H9 (cell line): ENCODE data around the gene LRCH4. TPM values are rescaled to one million over a fixed set of nuclear protein-coding genes. Genes with fewer than 3 reads are reported as not detected.

ENCODE experiments used
- DNase-seq: peaks from one replicate; pipeline ENCODE4 v3.0.0-alpha.2; 2017
- H2AFZ ChIP-seq: one replicate; pipeline ENCODE4 v1.6.1; 2013; ENCODE audit warnings: mild to moderate bottlenecking, low read length, control low read depth, moderate library complexity
- H2AK5ac ChIP-seq: 2 replicates; pipeline ENCODE4 v1.6.1; 2013; ENCODE audit warnings: low read length, control low read depth, mixed read lengths; ENCODE audit not compliant: insufficient read length
- H2BK120ac ChIP-seq: one replicate; pipeline ENCODE4 v1.6.1; 2013; ENCODE audit warnings: low read depth, mild to moderate bottlenecking, low read length, control low read depth, inconsistent platforms; ENCODE audit not compliant: poor library complexity, severe bottlenecking
- H2BK12ac ChIP-seq: 2 replicates; pipeline ENCODE4 v1.6.1; 2013; ENCODE audit warnings: low read length, control low read depth, mixed read lengths, low read depth; ENCODE audit not compliant: insufficient read length
- H2BK15ac ChIP-seq: 2 replicates; pipeline ENCODE4 v1.6.1; 2013; ENCODE audit warnings: low read depth, low read length, control low read depth
- H2BK20ac ChIP-seq: one replicate; pipeline ENCODE4 v1.6.1; 2013; ENCODE audit warnings: low read depth, mild to moderate bottlenecking, low read length, control low read depth, inconsistent platforms; ENCODE audit not compliant: poor library complexity, severe bottlenecking
- H2BK5ac ChIP-seq: 2 replicates; pipeline ENCODE4 v1.6.1; 2013; ENCODE audit warnings: low read length, control low read depth, mixed read lengths; ENCODE audit not compliant: insufficient read length
- H3K14ac ChIP-seq: 2 replicates; pipeline ENCODE4 v1.6.1; 2013; ENCODE audit warnings: low read length, control low read depth; ENCODE audit not compliant: insufficient read depth
- H3K18ac ChIP-seq: 2 replicates; pipeline ENCODE4 v1.6.1; 2013; ENCODE audit warnings: low read depth, mild to moderate bottlenecking, mixed read lengths, low read length, control low read depth; ENCODE audit not compliant: insufficient read length
- H3K23ac ChIP-seq: 2 replicates; pipeline ENCODE4 v1.6.1; 2013; ENCODE audit warnings: low read length, control low read depth, mixed read lengths, low read depth; ENCODE audit not compliant: insufficient read length
- H3K23me2 ChIP-seq: 2 replicates; pipeline ENCODE4 v1.6.1; 2013; ENCODE audit warnings: low read depth, mild to moderate bottlenecking, mixed read lengths, low read length, control low read depth; ENCODE audit not compliant: insufficient read length, poor library complexity, severe bottlenecking
- H3K27ac ChIP-seq: 2 replicates; pipeline ENCODE4 v1.5.1; 2013; ENCODE audit warnings: low read length, control low read depth, mixed read lengths, low read depth; ENCODE audit not compliant: insufficient read length
- H3K27me3 ChIP-seq: 2 replicates; pipeline ENCODE4 v1.6.1; 2013; ENCODE audit warnings: low read length, control low read depth, inconsistent platforms; ENCODE audit not compliant: insufficient read depth
- H3K4ac ChIP-seq: 2 replicates; pipeline ENCODE4 v1.6.1; 2013; ENCODE audit warnings: low read depth, mild to moderate bottlenecking, control low read depth, inconsistent platforms, low read length, moderate library complexity
- H3K4me1 ChIP-seq: 2 replicates; pipeline ENCODE4 v1.6.1; 2013; ENCODE audit warnings: low read length, control low read depth, inconsistent platforms; ENCODE audit not compliant: insufficient read depth
- H3K4me2 ChIP-seq: 2 replicates; pipeline ENCODE4 v1.6.1; 2013; ENCODE audit warnings: low read length, control low read depth, mixed read lengths; ENCODE audit not compliant: insufficient read length, insufficient read depth
- H3K56ac ChIP-seq: 2 replicates; pipeline ENCODE4 v1.6.1; 2013; ENCODE audit warnings: low read depth, mild to moderate bottlenecking, mixed read lengths, low read length, control low read depth; ENCODE audit not compliant: insufficient read length
- H3K79me1 ChIP-seq: 2 replicates; pipeline ENCODE4 v1.6.1; 2013; ENCODE audit warnings: low read depth, mild to moderate bottlenecking, moderate library complexity, low read length, control low read depth, inconsistent platforms; ENCODE audit not compliant: insufficient read depth, poor library complexity, severe bottlenecking
- H3K79me2 ChIP-seq: 2 replicates; pipeline ENCODE4 v1.6.1; 2013; ENCODE audit warnings: low read length, control low read depth, inconsistent platforms; ENCODE audit not compliant: insufficient read depth
- H3K9ac ChIP-seq: 2 replicates; pipeline ENCODE4 v1.6.1; 2013; ENCODE audit warnings: low read length, control low read depth, mixed read lengths; ENCODE audit not compliant: insufficient read length; ENCODE audit errors: extremely low read depth
- H3K9me3 ChIP-seq: one replicate; pipeline ENCODE4 v1.6.1; 2013; ENCODE audit warnings: low read depth, low read length, inconsistent platforms; ENCODE audit not compliant: control insufficient read depth
- H3T11ph ChIP-seq: one replicate; pipeline ENCODE4 v1.6.1; 2013; ENCODE audit warnings: mild to moderate bottlenecking, low read length, control low read depth, inconsistent platforms
- H4K20me1 ChIP-seq: one replicate; pipeline ENCODE4 v1.6.1; 2013; ENCODE audit not compliant: control insufficient read depth, insufficient read length, insufficient read depth
- H4K5ac ChIP-seq: 2 replicates; pipeline ENCODE4 v1.6.1; 2013; ENCODE audit warnings: low read depth, mild to moderate bottlenecking, mixed read lengths, low read length, control low read depth; ENCODE audit not compliant: insufficient read length
- H4K8ac ChIP-seq: replicated peaks from 2 replicates; pipeline ENCODE4 v1.6.1; 2013; ENCODE audit warnings: low read length, control low read depth, mixed read lengths, low read depth; ENCODE audit not compliant: insufficient read length
- H4K91ac ChIP-seq: 2 replicates; pipeline ENCODE4 v1.6.1; 2013; ENCODE audit warnings: low read depth, mild to moderate bottlenecking, moderate library complexity, mixed read lengths, low read length, control low read depth; ENCODE audit not compliant: insufficient read length
- H3K27ac Mint-ChIP-seq, 3 experiments: 2 replicates in 2 of 3; 3 replicates in 1 of 3; pipeline ENCODE4 v1.8.0; 2020 to 2021; ENCODE audit warnings: mixed read lengths in 3 of 3, mild to moderate bottlenecking in 1 of 3, moderate library complexity in 1 of 3
- H3K27me3 Mint-ChIP-seq: 2 replicates; pipeline ENCODE4 v1.8.0; 2021; ENCODE audit warnings: low read depth, mild to moderate bottlenecking, moderate library complexity, mixed read lengths
- H3K36me3 Mint-ChIP-seq, 3 experiments: 2 replicates in 2 of 3; 3 replicates in 1 of 3; pipeline ENCODE4 v1.8.0; 2020 to 2021; ENCODE audit warnings: low read depth in 3 of 3, mixed read lengths in 3 of 3; ENCODE audit not compliant: insufficient read depth in 1 of 3
- H3K4me1 Mint-ChIP-seq, 2 experiments: 2 replicates each; pipeline ENCODE4 v1.8.0; 2020; ENCODE audit warnings: mixed read lengths in 2 of 2
- H3K4me3 Mint-ChIP-seq, 2 experiments: 2 replicates in 1 of 2; 3 replicates in 1 of 2; pipeline ENCODE4 v1.8.0; 2020 to 2021; ENCODE audit warnings: mild to moderate bottlenecking in 2 of 2, mixed read lengths in 2 of 2, moderate library complexity in 1 of 2
- H3K9me3 Mint-ChIP-seq, 2 experiments: 2 replicates in 1 of 2; 3 replicates in 1 of 2; pipeline ENCODE4 v1.8.0; 2020; ENCODE audit warnings: mild to moderate bottlenecking in 2 of 2, mixed read lengths in 2 of 2, moderate library complexity in 1 of 2
- CTCF ChIP-seq: fragments of 200-600 bp; sonication (generic); conservative IDR thresholded peaks from 3 replicates; pipeline ENCODE4 v1.8.0; 2021; ENCODE audit warnings: antibody characterized with exemption, mild to moderate bottlenecking
- WGBS: extraction: QIAGEN DNeasy Blood & Tissue Kit; methylation state at CpG from one replicate; pipeline ENCODE4 v1.1.7; 2013; ENCODE audit warnings: missing lambda C conversion rate, low lambda C conversion rate, mixed read lengths; ENCODE audit not compliant: insufficient read length; ENCODE audit errors: extremely low coverage; 5-methylcytosine and 5-hydroxymethylcytosine counted together
- total RNA-seq: library from RNA; stranded (reverse); gene quantifications from 2 replicates; pipeline ENCODE4 v1.2.1, GENCODE V29; 2021

Gene LRCH4
- total RNA-seq, 1 experiment from 2014 or later = 39.1 TPM

DNA sequence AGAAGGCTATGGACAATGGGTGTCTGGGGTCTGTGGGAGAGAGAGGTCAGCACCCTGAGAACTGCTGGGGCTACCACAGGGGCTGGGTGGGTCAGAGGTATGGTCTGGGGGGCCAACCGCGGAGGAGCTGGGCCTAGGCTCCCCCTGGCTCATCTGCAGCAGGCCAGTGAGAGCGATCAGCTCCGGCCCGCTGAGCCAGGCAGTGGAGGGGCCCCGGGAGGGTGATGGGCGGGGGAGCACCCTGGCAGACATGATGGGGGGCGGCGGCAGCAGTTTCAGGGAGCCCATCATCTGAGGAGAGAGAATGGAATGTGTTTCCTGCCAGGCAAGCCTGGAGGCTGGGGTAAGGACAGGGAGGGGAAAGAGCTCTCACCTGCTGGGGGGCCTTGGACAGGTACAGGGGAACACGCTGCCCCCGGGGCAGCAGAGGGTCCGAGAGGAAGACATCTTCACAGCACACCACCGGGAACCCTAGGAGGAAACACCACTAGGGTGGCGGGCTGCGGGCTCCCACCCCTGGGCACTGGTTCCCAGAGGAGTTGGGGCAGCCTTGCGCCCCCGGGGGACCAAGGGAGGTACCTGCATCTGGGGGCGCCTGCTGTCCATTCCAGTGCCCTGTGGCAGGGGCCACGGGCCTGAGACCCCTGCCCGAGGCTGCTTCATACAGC lies 13.5 kb downstream of the LRCH4 start:
- Histone ChIP-seq H3K79me2 (no peaks in the 10 kb centered on the region), H3K27me3 (no peaks in the 10 kb centered on the region), H2BK5ac (no peak overlapping the region), H3K23me2 (peaks cover 9% of the 10 kb centered on the region), H3K4me1 (peaks cover 6% of the 10 kb centered on the region; the same call in 1 of the 2 replicates), H2BK15ac (no peak overlapping the region), H3T11ph (no peak overlapping the region), H3K23ac (no peak overlapping the region), H4K20me1 (no peaks in the 10 kb centered on the region), H3K56ac (no peak overlapping the region), H4K5ac (no peak overlapping the region), H3K14ac (no peak overlapping the region), H3K18ac (no peak overlapping the region), H2BK120ac (no peak overlapping the region), H2AK5ac (no peak overlapping the region), H3K9me3 (no peaks in the 10 kb centered on the region), H3K4ac (no peak overlapping the region), H2AFZ (no peak overlapping the region), H4K91ac (no peak overlapping the region), H3K4me2 (no peak overlapping the region), H2BK20ac (no peak overlapping the region), H2BK12ac (no peak overlapping the region), H4K8ac (no peak overlapping the region), H3K27ac (no peak overlapping the region), H3K9ac (no peak overlapping the region), H3K79me1 (no peaks in the 10 kb centered on the region)
- peaks cover 0 to 2% of the 10 kb centered on the region in 2 experiments; a peak in 1 of 5 replicates for H3K9me3 Mint-ChIP-seq
- H3K4me1 Mint-ChIP-seq = peaks cover 26 to 31% of the 10 kb centered on the region in 2 experiments
- no CpG with 5 or more reads among the region's 20 CpGs for WGBS
- H3K36me3 Mint-ChIP-seq = peaks cover 6 to 15% (median 13%) of the 10 kb centered on the region in 3 experiments; a peak in 6 of 7 replicates
- H3K27ac Mint-ChIP-seq = peak overlapping the region; percentile 77 to 93 (median 91); a peak in 5 of 7 replicates
- peak overlapping the region in 1 of 2 experiments; percentile 29; a peak in 2 of 5 replicates for H3K4me3 Mint-ChIP-seq
- TF ChIP-seq CTCF = no peak
- peak; percentile 35 for DNase-seq
- H3K27me3 Mint-ChIP-seq = peaks cover 5% of the 10 kb centered on the region
